Hypothalamus (tissue), 51 donors: Measurements from ENCODE around the gene PKD1.
A peak's percentile ranks its signal among the peaks of the same experiment; 100 is the strongest.
"Not testable (repeated sequence)": the region's sequence is repeated elsewhere in the genome, so short reads cannot be mapped to it uniquely, and the experiment has no call there.

Experiments used
- DNase-seq, 51 donors: peaks; one replicate each; lab custom pipeline; 2025; lab: John Stamatoyannopoulos, UW

Gene PKD1

DNA sequence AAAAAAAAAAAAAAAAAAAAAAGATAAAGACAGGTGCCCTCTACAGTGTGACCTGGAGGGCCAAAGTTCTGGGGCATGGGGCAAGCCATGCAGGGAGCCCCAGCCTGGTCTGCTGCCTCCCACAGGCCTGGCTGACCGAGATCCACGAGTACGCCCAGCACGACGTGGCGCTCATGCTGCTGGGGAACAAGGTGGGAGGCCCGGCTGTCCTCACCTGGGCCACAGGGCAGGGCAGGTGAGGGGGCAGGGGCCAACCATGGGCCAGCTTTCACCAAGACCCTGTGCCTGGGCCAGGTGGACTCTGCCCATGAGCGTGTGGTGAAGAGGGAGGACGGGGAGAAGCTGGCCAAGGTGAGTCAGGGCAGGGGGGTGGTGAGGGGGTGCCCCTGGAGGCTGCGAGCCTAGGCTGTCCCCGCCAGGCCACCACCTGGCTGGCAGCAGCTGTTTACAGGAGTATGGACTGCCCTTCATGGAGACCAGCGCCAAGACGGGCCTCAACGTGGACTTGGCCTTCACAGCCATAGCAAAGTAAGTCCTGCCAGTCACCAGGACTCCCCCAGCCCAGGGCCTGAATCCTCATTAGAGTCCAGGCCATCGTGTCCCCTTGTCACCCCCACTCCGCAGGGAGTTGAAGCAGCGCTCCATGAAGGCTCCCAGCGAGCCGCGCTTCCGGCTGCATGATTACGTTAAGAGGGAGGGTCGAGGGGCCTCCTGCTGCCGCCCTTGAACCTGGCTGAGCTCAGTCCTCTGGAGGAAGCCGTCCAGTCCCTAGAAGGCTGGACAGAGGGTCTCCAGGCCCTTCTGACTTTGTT, 17.2 kb upstream of the PKD1 start:
- DNase-seq: no peak

DNA sequence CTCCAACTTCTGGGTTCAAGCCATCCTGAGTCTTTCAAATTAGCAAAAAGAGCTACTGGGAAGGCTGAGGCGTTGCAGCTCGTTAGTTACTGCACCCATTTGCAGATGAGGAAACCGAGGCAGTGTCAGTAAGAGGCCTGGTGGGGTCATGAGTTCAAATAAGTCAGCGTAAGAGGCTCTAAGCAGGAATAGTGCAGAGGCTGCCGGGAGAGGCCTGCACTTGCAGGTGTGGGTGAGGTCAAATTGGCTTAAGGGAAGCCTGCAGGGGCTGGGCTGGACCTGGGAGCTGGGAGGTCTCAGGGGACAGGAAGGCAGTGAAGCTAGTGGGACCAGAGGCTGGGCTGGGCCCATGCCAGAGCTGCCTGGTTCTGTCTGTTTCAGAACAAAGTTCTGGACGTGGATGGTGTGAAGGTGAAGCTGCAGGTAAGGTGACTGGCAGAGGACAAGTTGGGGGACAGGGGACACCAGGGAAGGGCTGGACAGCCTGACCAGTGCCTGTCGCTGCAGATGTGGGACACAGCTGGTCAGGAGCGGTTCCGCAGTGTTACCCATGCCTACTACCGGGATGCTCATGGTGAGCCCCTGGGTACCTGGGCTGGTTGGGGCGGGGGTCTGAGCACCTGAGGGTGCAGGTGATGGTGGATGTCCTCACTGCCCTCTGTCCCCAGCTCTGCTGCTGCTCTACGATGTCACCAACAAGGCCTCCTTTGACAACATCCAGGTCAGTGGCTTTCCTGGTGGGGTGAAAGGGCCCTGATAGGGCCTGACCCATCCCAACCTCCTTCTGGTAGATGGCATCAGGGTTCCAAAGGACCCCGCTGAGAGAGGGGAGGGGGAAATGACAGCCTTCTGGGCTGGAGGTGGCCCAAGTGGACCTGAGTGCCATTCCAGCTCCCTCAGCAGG, 15.7 kb upstream of the PKD1 start:
- DNase-seq: no peak

DNA sequence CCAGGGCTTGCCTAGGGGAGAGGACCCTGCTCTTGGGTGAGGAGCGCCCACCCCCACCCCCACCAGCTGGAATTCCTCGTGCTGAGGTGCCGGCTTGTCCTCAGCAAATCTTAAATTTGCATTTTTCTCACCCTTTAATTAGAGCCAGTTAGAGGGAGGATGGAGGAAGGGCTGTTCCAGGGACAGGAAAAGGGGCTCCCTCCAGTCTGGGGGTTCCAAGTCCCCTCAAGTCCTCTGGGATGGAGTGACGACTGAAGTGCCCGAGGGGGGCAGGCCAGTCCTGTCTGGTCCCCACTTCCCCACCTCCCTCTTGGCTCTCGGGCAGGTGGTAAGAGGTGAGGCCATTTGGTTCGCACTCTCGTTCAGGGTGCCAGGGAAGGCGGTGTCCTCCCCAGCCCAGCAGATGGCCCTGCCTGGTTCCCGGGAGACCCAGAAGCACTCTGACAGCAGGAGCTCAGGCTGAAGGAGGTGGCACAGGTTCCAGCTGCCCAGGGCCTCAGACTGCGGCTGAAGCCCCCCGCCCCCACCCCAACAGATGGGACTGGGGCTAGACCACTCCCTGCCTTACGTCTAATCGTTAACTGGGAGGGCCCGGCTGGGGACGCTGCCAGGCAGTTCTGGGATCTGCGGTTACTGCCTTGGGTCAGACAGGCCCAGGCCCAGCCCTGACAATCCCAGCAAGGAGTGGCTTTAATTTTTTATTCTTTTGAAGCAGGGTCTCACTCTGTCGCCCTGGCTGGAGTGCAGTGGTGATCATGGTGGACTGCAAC, 14.9 kb upstream of the PKD1 start:
- DNase-seq: no peak

GRCh38 chr16:2149630-2150417, 14.1 kb upstream of the PKD1 start:
- DNase-seq: no peak

DNA sequence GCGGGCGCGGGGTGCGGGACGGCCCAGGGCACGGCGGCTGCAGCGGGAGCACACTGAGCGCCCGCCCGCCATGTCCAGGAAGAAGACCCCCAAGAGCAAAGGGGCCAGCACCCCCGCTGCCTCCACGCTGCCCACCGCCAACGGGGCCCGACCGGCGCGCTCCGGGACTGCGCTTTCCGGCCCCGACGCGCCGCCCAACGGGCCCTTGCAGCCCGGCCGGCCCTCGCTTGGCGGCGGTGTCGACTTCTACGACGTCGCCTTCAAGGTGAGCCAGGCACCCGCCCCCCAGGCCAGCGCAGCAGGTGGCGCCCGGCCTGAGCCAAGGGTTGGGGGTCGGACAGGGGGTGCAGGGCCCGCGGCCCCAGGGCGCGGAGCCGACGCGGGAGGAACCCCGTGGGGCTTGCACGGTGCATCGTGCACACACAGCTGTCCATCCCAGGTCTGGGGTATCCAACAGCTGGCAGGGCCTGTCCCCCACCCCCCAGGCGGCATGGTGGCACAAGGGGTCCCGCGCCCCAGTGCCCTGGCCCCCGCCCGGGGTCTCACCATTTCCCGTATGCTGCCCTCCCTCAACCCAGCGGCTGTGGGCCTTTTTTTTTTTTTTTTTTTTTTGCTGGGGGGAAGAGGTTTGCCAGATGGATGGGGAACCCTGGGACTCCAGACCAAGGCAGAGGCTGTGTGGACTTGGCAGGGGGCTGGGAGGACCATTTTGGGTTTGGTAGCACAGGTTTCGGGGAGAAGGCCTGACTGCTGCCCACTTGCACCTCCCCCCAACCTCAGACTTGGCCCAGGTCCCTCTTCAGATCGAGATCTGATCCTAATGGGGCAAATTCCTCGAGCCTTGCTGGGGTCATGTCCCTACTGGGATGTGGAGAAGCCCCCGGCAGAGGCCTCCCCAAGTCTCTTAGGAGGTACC, 13.3 kb upstream of the PKD1 start:
- DNase-seq: no peak

DNA sequence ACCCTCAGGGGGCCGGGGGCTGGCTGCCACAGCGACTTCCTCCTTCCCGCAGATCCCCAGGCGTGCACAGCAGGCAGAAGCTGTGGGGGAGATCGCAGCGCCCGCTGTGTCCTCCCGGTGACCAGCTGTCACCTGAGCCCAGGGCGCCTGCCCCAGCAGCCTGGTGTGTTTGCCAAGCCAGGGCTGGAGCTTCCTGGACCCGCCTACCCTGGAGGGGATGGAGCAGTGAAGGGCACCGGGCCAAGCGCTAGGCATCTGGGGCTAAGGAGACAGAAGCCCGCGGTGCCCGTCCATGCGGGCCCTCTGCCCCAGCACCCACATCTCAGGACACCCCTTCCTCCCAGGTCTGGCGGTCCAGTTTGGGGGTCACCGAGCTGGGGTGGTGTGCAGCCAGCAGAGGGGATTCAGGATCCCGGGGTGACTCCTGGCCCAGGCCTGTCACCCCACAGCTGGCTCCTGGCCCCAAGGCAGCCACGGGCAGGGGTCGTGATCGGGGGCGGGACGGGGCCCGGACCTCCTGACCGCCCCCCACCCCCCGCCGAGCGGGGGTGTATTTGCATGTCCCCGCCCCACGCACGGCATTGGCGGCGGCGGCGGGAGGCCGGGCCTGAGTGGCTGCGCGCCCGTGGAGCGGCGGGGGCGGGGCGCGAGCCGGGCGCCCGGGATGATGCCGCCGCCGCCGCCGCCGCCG, 12.4 kb upstream of the PKD1 start, which contains the start of gene RAB26:
Gene RAB26 (plus strand): TSS at position 645 of the 691 bp plus-strand sequence. CDS start 159 bp downstream, outside the sequence.
- peak in 37 of 51 donors; percentile 17 to 82 (median 59) for DNase-seq

DNA sequence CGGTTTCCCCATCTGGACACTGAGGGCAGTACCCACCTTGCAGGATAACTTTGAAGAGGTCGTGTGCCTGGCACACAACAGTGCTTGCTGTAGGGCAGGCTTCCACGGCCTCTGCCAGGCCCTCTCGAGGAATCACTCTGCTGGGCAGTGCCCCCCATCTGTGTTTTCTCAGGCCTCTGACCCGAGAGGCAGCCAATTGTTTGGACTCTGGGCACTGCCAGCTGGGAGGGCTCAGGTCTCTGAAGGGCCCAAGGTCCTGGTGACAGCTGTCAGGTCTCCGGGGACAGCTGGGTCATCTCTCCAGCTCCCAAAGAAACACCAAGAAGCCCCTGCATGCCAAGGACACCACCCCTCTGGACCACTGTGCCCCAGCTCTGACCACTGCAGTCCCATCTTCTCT, 11.7 kb upstream of the PKD1 start:
- no peak for DNase-seq

DNA sequence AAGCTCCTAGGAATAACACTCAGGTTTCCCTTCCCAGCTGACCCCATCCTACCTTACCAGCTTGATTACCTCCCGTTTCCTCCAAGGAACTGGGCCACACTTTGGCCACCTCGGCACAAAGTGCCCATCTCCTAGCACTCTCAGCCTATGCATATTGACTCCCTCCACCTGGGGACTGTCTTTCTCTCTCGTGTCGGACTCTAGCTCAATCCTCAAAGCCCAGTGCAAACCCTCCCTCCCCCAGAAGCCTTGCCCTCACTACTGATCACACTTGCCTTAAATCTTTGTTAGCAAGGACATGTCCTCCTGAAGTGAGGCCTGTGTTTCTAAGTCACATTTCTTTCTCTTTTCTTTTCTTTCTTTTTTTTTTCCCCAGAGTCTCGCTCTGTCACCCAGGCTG, 10.1 kb upstream of the PKD1 start:
- no peak for DNase-seq

GRCh38 chr16:2143878-2144485, 8.3 kb upstream of the PKD1 start:
- no peak for DNase-seq

GRCh38 chr16:2142942-2143877, 7.5 kb upstream of the PKD1 start:
- peak in 16 of 51 donors; percentile 15 to 88 (median 44) for DNase-seq

DNA sequence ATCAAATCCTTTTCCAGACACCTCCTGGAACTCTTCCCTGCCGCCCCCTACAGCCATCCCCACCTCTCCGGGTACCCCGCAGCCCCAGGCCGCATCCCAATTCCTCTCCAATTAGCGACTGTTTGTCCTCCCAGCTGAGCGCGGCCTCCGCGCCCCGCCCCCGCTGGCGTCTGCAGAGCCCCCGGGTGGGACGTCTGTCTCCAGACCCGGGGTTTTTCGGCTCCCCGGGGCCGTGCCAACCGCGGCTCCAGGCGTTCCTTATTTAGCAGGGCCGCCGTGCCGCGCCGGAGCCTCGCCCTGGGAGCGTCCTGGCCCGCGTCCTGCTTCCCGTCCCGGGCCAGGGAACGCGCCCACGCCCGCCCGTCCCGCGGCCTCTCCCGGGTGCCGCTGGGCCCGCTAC, 627 bp downstream of the PKD1 start:
- peak in 2 of 51 donors; percentile 19 to 27 for DNase-seq

DNA sequence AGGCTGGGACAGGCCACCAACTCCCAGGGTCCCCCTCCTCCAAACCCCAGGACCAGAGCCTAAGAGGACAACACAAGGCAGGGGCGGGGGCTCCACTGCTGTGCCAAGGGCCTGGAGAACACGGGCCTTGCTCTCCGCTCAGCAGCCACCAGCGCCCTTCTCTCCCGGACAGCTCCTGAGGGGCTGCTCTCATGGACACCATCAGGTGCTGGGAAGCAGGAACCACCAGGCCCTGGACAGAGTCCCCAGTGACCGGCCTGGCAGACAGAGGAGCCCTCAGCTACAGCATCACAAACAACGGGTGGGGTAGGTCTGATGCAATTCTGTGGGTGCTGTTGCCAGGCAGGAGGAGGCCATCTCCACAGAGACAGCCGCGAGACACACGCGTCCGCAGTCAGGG, 1.9 kb downstream of the PKD1 start:
- not testable (repeated sequence) for DNase-seq

- not testable (repeated sequence) for DNase-seq
Measured at GRCh38 chr16:2129890-2130447, 5.7 kb downstream of the PKD1 start.

- DNase-seq: not testable (repeated sequence)
Measured at GRCh38 chr16:2129251-2129650, 6.4 kb downstream of the PKD1 start.

DNA sequence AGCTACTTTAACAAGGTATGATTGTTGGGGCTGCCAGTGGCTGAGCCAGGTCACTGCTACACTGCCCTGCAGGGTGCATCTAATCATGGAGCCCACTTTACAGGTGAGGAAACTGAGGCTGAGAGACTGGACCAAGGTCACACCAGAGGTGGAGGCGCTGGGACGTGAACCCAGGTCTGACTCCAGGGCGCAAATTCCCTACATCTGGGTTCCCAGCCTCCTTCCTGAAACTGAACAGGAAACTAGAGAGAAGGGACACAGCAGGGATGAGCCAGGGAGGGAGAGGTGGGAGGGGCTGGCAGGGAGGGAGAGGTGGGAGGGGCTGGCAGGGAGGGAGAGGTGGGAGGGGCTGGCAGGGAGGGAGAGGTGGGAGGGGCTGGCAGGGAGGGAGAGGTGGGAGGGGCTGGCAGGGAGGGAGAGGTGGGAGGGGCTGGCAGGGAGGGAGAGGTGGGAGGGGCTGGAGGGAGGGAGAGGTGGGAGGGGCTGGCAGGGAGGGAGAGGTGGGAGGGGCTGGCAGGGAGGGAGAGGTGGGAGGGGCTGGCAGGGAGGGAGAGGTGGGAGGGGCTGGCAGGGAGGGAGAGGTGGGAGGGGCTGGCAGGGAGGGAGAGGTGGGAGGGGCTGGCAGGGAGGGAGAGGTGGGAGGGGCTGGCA, 7.9 kb downstream of the PKD1 start:
- DNase-seq: peak in 1 of 51 donors; percentile 17
